Ishikawa (cell line): ENCODE data around the gene GPR15.

Experiments used
- CEBPB ChIP-seq: IDR thresholded peaks from 2 replicates; pipeline ENCODE4 v1.6.1; 2012
- CREB1 ChIP-seq: IDR thresholded peaks from 2 replicates; pipeline ENCODE4 v1.6.1; 2012; ENCODE audit warnings: low read depth
- EGR1 ChIP-seq: IDR thresholded peaks from 2 replicates; pipeline ENCODE4 v1.6.1; 2012
- EP300 ChIP-seq: IDR thresholded peaks from 2 replicates; pipeline ENCODE4 v1.6.1; 2012; ENCODE audit warnings: borderline replicate concordance
- FOXM1 ChIP-seq: IDR thresholded peaks from 2 replicates; pipeline ENCODE4 v1.6.1; 2012; ENCODE audit warnings: low read depth, borderline replicate concordance
- MAX ChIP-seq: IDR thresholded peaks from 2 replicates; pipeline ENCODE4 v1.6.1; 2012
- NFIC ChIP-seq: IDR thresholded peaks from 2 replicates; pipeline ENCODE4 v1.6.1; 2012
- RAD21 ChIP-seq: IDR thresholded peaks from 2 replicates; pipeline ENCODE4 v1.6.1; 2012; ENCODE audit warnings: low read depth
- TAF1 ChIP-seq: IDR thresholded peaks from 2 replicates; pipeline ENCODE4 v1.6.1; 2012; ENCODE audit warnings: low read depth, mild to moderate bottlenecking
- TCF12 ChIP-seq: IDR thresholded peaks from 2 replicates; pipeline ENCODE4 v1.6.1; 2012; ENCODE audit warnings: low read depth
- TEAD4 ChIP-seq: IDR thresholded peaks from 2 replicates; pipeline ENCODE4 v1.6.1; 2012
- YY1 ChIP-seq: IDR thresholded peaks from 2 replicates; pipeline ENCODE4 v1.6.1; 2012; ENCODE audit warnings: low read depth
- ZBTB7A ChIP-seq: IDR thresholded peaks from 2 replicates; pipeline ENCODE4 v1.6.1; 2012; ENCODE audit warnings: low read depth
- TF ChIP-seq, protein P1 (sequence below): IDR thresholded peaks from 2 replicates; pipeline ENCODE4 v1.6.1; 2012
- TF ChIP-seq, protein P2 (sequence below): IDR thresholded peaks from 2 replicates; pipeline ENCODE4 v1.6.1; 2012; ENCODE audit warnings: low read depth, mild to moderate bottlenecking

Gene GPR15

DNA sequence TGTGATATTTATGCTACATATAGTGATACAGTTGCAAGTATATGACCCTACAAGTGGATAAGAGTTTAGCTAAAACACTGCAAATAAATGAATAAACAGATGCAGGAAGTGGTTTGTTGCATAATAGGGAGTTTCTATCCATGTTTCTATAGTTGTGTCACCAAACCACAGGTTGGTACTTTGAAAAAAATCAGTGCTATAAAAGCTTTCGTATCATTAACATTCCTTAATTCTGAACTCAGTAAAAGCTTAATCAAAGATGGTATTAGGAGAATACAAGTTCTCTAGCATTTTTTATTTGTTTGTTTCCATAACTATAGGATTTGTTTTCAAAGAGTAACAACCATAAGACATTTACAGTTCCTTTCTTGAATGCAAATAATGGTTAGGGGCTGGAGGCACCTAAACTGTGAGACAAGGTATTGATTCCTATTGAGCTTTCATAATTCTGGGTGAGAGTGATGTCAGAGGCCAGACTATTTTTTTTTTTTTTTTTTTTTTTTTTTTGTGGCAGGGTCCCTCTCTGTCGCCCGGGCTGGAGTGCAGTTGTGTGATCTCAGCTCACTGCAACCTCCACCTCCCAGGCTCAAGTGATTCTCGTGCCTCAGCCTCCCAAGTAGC is 32.0 kb downstream of the GPR15 start:
- TF ChIP-seq YY1 (no peak), FOXM1 (no peak), TAF1 (no peak), NFIC (no peak), EGR1 (no peak), TEAD4 (no peak), CREB1 (no peak), MAX (no peak), RAD21 (no peak)
- TF ChIP-seq, protein P1, sequence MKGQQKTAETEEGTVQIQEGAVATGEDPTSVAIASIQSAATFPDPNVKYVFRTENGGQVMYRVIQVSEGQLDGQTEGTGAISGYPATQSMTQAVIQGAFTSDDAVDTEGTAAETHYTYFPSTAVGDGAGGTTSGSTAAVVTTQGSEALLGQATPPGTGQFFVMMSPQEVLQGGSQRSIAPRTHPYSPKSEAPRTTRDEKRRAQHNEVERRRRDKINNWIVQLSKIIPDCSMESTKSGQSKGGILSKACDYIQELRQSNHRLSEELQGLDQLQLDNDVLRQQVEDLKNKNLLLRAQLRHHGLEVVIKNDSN = no peak

- no peak for TF ChIP-seq RAD21
- no peak for TF ChIP-seq FOXM1
- TF ChIP-seq TAF1 = no peak
- TF ChIP-seq, protein P2, sequence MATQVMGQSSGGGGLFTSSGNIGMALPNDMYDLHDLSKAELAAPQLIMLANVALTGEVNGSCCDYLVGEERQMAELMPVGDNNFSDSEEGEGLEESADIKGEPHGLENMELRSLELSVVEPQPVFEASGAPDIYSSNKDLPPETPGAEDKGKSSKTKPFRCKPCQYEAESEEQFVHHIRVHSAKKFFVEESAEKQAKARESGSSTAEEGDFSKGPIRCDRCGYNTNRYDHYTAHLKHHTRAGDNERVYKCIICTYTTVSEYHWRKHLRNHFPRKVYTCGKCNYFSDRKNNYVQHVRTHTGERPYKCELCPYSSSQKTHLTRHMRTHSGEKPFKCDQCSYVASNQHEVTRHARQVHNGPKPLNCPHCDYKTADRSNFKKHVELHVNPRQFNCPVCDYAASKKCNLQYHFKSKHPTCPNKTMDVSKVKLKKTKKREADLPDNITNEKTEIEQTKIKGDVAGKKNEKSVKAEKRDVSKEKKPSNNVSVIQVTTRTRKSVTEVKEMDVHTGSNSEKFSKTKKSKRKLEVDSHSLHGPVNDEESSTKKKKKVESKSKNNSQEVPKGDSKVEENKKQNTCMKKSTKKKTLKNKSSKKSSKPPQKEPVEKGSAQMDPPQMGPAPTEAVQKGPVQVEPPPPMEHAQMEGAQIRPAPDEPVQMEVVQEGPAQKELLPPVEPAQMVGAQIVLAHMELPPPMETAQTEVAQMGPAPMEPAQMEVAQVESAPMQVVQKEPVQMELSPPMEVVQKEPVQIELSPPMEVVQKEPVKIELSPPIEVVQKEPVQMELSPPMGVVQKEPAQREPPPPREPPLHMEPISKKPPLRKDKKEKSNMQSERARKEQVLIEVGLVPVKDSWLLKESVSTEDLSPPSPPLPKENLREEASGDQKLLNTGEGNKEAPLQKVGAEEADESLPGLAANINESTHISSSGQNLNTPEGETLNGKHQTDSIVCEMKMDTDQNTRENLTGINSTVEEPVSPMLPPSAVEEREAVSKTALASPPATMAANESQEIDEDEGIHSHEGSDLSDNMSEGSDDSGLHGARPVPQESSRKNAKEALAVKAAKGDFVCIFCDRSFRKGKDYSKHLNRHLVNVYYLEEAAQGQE = no peak
These were observed 32.7 kb downstream of the GPR15 start for GRCh38 chr3:98564282-98565005.

GRCh38 chr3:98565237-98565643 is 33.5 kb downstream of the GPR15 start:
- TF ChIP-seq TAF1 = no peak
- TF ChIP-seq YY1 = no peak
- TF ChIP-seq TCF12 = no peak
- TF ChIP-seq RAD21 = no peak
- TF ChIP-seq CREB1 = no peak
- TF ChIP-seq, protein P1 = no peak
- TF ChIP-seq FOXM1 = no peak
- TF ChIP-seq ZBTB7A = no peak
- no peak for TF ChIP-seq MAX
- no peak for TF ChIP-seq TEAD4
- TF ChIP-seq, protein P2 = no peak
- no peak for TF ChIP-seq EGR1
- TF ChIP-seq NFIC = no peak
- no peak for TF ChIP-seq EP300

- no peak for TF ChIP-seq CEBPB
These were observed 34.1 kb downstream of the GPR15 start for GRCh38 chr3:98565843-98566242.

- TF ChIP-seq EGR1 (no peak), TEAD4 (no peak), CREB1 (no peak), CEBPB (no peak), YY1 (no peak), RAD21 (no peak), TAF1 (no peak), ZBTB7A (no peak), FOXM1 (no peak), EP300 (no peak), TCF12 (no peak), MAX (no peak), NFIC (no peak)
- TF ChIP-seq, protein P1 = no peak
- TF ChIP-seq, protein P2 = no peak
These were observed 36.0 kb downstream of the GPR15 start for GRCh38 chr3:98567666-98568270.
